Esophagus muscularis mucosa (tissue), 4 donors: ENCODE data around the gene NCF4. TPM values are rescaled to one million over a fixed set of nuclear protein-coding genes. Genes with fewer than 3 reads are reported as not detected.

ENCODE experiments used
- DNase-seq: peaks from one replicate; pipeline ENCODE4 v3.0.0-alpha.2; 2017; ENCODE audit errors: extremely low spot score
- H3K27ac ChIP-seq, 4 donors: fragments of 200-600 bp; sonication (generic); replicated peaks in 1 of 4; 1 replicate in 3 of 4; 2 replicates in 1 of 4; pipeline ENCODE4 v1.5.1; 2016 to 2019; ENCODE audit warnings: mild to moderate bottlenecking in 1 of 4
- H3K27me3 ChIP-seq, 4 donors: fragments of 200-600 bp; sonication (generic); one replicate each; pipeline versions ENCODE4 v1.5.1 to v1.6.0; 2016 to 2019
- H3K36me3 ChIP-seq, 4 donors: fragments of 200-600 bp; sonication (generic); one replicate each; pipeline ENCODE4 v1.5.1; 2016 to 2019
- H3K4me1 ChIP-seq, 4 donors: fragments of 200-600 bp; sonication (generic); one replicate each; pipeline ENCODE4 v1.5.1; 2016 to 2019
- H3K4me3 ChIP-seq, 4 donors: fragments of 200-600 bp; sonication (generic); 1 replicate in 2 of 4; 2 replicates in 2 of 4; pipeline ENCODE4 v1.5.1; 2016 to 2019; ENCODE audit warnings: mild to moderate bottlenecking in 4 of 4, moderate library complexity in 1 of 4
- H3K9me3 ChIP-seq, 4 donors: fragments of 200-600 bp; sonication (generic); 1 replicate in 3 of 4; 2 replicates in 1 of 4; pipeline ENCODE4 v1.5.1; 2016 to 2019
- CTCF ChIP-seq, 3 experiments: fragments of 200-600 bp in 2 of 3; fragments of 450-650 bp in 1 of 3; sonication (generic) in 2 of 3; IDR thresholded peaks; one replicate each; pipeline ENCODE4 v1.5.1; 2017 to 2019; ENCODE audit warnings: antibody characterized with exemption in 3 of 3, mild to moderate bottlenecking in 2 of 3, moderate library complexity in 1 of 3
- EP300 ChIP-seq: sonication (generic); formaldehyde crosslinking; IDR thresholded peaks from one replicate; pipeline ENCODE4 v1.6.1; 2017; ENCODE audit warnings: antibody characterized with exemption
- POLR2A ChIP-seq: fragments of 450-650 bp; IDR thresholded peaks from one replicate; pipeline ENCODE4 v1.6.1; 2017; ENCODE audit warnings: antibody characterized with exemption, moderate library complexity, mild to moderate bottlenecking, low read depth
- POLR2AphosphoS5 ChIP-seq, 2 donors: sonication (generic); formaldehyde crosslinking; IDR thresholded peaks; one replicate each; pipeline ENCODE4 v1.6.1; 2017; ENCODE audit warnings: antibody characterized with exemption in 2 of 2
- WGBS: methylation state at CpG from one replicate; pipeline ENCODE4 v1.1.5; 2018; 5-methylcytosine and 5-hydroxymethylcytosine counted together
- intact Hi-C: fragments of 100-400 bp; cut with DNase I; formaldehyde crosslinking; loops from one replicate; pipeline ENCODE4 v1.15.1; 2023
- total RNA-seq, 4 donors: library from RNA; depleted of rRNA; stranded (reverse); fragments of >200 nt; gene quantifications; one replicate each; pipeline versions ENCODE4 v1.1.0 to v1.2.1, GENCODE V29; 2016

NCF4 gene
- total RNA-seq, 4 donors from 2014 or later = 8.4 to 26.0 (median 14.2) TPM

GRCh38 chr22:36822581-36822980, 38.2 kb upstream of the NCF4 start:
- intact Hi-C loops = no loop called here
- TF ChIP-seq POLR2AphosphoS5 (IDR thresholded peaks at IDR 0.05) (no peak), EP300 (no peak), POLR2A (no peak), CTCF (IDR thresholded peaks at IDR 0.05) (no peak)
- no peak for DNase-seq
- no peaks in the 10 kb centered on the region for H3K36me3 ChIP-seq
- WGBS = 78% methylated on average over 6 of the region's 6 CpGs
- no peak overlapping the region for H3K4me3 ChIP-seq
- H3K9me3 ChIP-seq = no peaks in the 10 kb centered on the region
- H3K4me1 ChIP-seq = peaks cover 0 to under 1% (median 0%) of the 10 kb centered on the region in 4 donors
- H3K27ac ChIP-seq = no peak overlapping the region
- peaks cover 0 to 66% (median 25%) of the 10 kb centered on the region in 4 donors for H3K27me3 ChIP-seq

DNA sequence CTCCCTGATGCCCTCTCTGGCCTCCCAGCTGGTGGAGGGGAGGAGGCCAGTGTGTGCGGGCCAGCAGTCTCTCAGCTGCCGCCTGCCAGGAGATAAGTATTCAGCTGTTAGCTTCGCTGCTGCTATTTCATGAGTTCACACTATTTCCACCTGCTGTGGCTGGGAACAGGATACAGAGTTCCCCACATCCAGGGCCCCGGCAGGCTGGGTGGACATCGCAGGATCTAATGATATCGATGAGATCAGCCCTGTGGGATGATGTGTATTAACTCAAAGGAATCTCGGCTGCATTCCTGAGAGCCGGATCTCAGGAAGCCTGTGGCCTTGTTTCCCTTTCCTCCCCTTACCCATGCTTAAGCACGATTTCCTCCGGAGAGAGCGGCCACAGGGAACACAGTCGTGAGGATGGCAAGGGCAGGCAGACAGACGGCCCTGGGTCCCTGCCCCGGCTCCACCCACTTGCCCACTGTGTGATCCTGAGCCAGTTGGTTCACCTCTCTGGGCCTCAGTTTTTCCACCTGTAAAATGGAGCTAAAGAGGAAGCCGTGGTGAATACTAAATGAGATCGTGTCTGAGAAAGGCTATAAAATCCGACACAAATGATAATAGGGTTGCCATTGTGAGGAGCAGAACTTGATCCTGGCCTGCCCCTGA, 37.5 kb upstream of the NCF4 start:
- Histone ChIP-seq H3K4me1 (no peaks in the 10 kb centered on the region), H3K9me3 (no peaks in the 10 kb centered on the region), H3K36me3 (no peaks in the 10 kb centered on the region), H3K4me3 (no peak overlapping the region), H3K27ac (no peak overlapping the region), H3K27me3 (peaks cover 0 to 58% (median 18%) of the 10 kb centered on the region in 4 donors)
- DNase-seq = no peak
- intact Hi-C loops = no loop called here
- 73% methylated on average over 17 of the region's 17 CpGs for WGBS
- TF ChIP-seq EP300 (no peak), POLR2AphosphoS5 (IDR thresholded peaks at IDR 0.05) (no peak), CTCF (IDR thresholded peaks at IDR 0.05) (no peak), POLR2A (no peak)

GRCh38 chr22:36824655-36825054, 36.2 kb upstream of the NCF4 start:
- intact Hi-C loops = no loop called here
- Histone ChIP-seq H3K4me3 (no peak overlapping the region), H3K27me3 (peaks cover 0 to 45% (median 6%) of the 10 kb centered on the region in 4 donors), H3K27ac (no peak overlapping the region), H3K9me3 (no peaks in the 10 kb centered on the region), H3K4me1 (no peaks in the 10 kb centered on the region), H3K36me3 (no peaks in the 10 kb centered on the region)
- WGBS = 83% methylated on average over 2 of the region's 2 CpGs
- no peak for DNase-seq
- TF ChIP-seq POLR2A = no peak
- no peak for TF ChIP-seq EP300
- no peak for TF ChIP-seq CTCF (IDR thresholded peaks at IDR 0.05)
- TF ChIP-seq POLR2AphosphoS5 (IDR thresholded peaks at IDR 0.05) = no peak

GRCh38 chr22:36826262-36826661, 34.5 kb upstream of the NCF4 start:
- H3K27me3 ChIP-seq = peaks cover 0 to 43% (median 4%) of the 10 kb centered on the region in 4 donors
- 68% methylated on average over 6 of the region's 6 CpGs for whole genome bisulfite sequencing

More at GRCh38 chr22:36826262-36826661, 34.5 kb upstream of the NCF4 start:
- Histone ChIP-seq H3K27ac (no peak overlapping the region), H3K36me3 (no peaks in the 10 kb centered on the region), H3K4me3 (no peak overlapping the region), H3K9me3 (no peaks in the 10 kb centered on the region), H3K4me1 (no peaks in the 10 kb centered on the region)
- DNase-seq = no peak
- intact Hi-C loops = no loop called here
- TF ChIP-seq POLR2A (no peak), POLR2AphosphoS5 (IDR thresholded peaks at IDR 0.05) (no peak), EP300 (no peak), CTCF (IDR thresholded peaks at IDR 0.05) (no peak)
